HG02840 (cell line): ENCODE results near the gene ZBTB7C.

Source experiments
- ATAC-seq: cut with Tn5 transposase; IDR thresholded peaks from one replicate; pipeline ENCODE4 v1.9.1; 2021; ENCODE audit warnings: mild to moderate bottlenecking, moderate library complexity, moderate number of reproducible peaks; ENCODE audit not compliant: unreplicated experiment, low FRiP score

Gene ZBTB7C

GRCh38 chr18:48034651-48035555 lies 374.3 kb downstream of the ZBTB7C start:
- no peak for ATAC-seq

- ATAC-seq, result no peak
Observed at GRCh38 chr18:48033790-48034650, 375.2 kb downstream of the ZBTB7C start.

DNA sequence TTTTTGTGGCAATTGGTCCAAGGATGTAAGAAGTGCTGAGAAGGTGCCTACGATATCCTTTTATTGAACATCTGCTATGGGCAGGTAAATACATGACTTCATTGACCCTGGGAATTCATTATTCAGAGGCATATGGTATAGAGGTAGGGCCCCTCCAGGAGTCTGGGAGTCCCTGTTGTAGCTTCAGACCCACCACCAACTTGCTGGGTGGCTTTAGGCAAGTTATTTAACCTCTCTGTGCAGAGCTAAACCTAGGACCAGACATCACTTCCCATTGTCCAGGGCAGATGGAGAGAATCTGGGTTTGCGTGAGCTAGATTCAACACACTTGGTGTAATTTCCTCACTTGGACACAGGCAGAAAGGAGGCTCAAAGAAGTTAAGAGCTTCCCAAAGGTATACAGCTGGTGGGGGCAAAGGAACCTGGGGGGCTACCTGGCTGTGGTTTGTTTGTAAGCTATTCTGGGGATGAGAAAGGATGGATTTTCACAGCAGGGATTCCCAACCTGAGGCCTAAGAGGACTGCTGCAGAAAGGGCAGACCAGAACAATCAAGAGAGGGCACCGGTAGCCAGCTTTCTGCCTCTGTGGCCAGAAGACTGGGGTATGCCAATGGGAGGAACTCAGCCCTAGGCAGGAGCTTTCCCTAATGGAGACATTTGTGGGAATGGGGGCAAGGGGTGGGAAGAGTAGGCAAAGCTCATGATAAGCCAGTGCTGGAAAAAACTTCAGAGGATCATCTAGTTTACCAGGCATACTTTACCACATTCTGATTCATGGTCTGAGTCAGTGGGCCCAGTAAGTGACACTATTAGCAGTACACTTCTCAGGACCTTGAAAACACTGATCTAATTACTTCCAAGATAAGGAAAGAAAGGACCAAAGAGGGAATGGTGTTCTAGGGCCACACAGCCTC lies 376.1 kb downstream of the ZBTB7C start:
- ATAC-seq, result no peak

GRCh38 chr18:48031641-48032040 lies 377.5 kb downstream of the ZBTB7C start:
- ATAC-seq, result no peak

DNA sequence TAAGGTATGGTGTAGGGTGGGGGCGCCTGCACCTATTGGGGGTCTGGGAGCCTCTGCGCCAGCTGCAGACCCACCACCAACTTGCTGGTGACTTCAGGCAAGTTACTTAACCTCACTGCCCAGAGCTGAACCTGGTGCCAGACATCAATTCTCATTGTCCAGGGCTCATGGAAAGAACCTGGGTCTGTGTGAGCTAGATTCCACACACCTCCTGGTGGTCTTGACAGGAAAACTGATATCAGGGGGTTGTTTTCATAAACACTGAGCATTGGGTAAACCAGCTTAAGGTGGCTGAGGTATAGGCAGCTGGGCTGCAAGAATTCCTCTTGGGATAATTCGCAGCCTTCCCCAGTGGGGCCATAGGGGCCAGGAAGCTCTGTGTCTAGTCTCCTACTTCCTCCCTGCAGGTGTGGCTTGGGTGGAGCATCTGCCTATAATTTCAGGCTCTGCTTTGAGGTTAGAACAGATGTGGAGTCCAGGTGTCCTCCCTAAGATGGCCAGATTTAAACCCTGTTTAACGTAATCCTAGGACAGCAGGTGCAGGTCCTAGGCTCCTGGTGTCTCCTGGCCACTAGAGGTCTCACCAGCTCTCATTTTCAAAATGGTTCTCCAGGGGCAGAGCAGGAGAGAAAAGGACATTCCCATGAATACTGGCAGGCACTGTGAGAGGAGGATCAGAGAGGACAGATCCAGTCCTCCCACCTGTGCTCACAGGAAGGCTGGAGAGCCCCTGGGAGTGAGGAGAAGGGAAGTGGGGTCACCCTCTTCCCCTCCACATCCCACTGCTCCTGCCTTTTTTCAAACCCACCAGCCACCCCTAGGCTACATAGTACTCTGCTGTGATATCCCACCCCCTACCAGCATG lies 378.3 kb downstream of the ZBTB7C start:
- no peak for ATAC-seq

DNA sequence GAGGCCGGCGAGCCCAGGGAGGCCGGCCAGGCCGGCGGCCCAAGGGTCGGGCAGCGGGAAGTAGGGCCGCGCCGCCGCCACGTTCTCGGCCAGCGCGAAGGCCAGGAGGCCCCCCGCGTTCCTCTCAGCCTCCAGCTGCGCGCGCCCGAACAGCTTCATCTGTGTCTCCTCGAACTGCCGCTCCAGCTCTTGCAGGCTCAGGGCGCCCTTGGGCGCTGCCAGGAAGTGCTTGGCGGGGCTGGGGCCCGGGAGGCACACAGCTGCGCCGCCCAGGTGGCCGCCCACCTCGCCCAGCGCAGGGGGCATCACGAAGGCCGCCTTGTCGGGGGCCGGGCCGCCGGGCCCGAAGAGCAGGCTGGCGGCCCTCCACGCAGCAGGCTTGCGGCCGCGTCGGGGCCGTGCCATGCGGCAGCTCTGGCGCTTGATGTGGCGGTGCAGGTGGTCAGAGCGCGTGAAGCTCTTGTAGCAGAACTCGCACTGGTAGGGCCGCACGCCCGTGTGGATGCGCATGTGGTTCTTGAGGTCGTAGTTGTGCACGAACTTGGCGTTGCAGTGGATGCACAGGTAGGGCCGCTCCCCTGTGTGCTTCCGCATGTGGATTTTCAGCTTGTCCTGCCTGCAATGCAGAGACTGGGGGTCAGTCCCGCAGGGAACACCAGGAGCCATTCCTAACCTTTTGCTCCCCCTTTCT lies 379.7 kb downstream of the ZBTB7C start:
- ATAC-seq, result no peak

GRCh38 chr18:48028696-48029095 lies 380.5 kb downstream of the ZBTB7C start:
- no peak for ATAC-seq

DNA sequence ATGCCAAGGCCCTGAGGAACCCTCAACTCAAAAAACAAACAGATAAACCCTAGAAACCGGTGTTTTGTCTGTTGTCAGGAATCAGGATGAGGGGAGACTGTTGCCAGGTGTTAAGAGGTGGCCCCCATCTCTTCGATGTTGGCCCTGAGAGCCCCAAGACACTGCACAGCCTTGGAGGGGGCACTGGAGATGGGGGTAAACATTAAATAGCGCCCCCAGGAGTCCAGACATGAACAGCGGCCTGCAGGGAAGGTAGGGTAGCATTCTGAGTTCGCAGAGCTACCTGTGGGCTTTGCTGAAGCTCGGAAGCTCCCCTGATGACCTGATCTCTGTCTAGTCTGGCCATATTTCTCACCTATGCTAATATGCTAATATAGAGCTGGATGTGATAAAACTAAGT lies 381.1 kb downstream of the ZBTB7C start:
- ATAC-seq, result no peak

DNA sequence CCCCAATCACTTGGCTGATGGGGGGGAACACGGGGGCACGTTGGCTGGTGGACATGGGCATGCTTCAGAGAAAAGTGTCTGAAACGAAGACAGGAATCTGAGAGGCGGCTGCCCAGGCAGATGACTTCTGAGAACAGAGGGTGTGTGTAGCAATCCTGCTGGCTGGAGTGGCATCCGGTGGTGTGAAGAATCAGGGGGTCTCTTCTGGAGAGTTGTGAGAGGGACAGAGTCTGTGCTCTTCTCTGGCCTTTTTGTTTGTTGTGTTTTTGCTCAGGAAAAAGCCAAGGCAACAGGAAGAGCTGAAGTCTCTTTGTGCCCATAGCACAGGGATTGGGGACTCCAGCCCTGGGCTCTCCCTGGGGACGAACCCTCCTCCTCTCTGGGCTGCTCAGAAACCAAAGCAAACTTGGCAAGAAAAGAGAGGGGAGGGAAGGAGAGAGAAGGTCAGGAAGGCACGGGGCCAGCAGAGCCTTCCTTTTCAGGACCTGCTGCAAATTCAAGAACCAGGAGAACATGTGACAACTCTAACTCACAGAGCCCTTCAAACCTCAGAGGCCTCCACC lies 381.7 kb downstream of the ZBTB7C start:
- ATAC-seq, result no peak

DNA sequence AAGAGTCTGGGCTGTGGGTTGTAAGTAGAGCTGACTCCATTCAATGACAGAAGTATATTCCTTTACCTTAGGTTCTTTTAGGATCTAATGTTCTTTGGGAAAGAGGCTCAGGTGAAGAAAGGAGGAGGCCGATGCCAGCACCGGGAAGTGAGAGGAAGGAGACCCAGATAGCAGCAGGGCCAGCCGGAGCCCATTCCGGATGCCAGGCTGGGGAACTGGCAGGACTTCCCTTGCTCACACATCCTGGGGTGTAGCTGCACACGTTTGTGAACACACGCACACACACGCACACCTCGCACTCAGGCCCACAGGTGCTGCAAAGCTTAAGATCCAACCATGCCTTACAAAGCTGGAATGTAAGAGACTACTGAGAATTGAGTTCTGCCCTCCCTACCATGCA lies 383.0 kb downstream of the ZBTB7C start:
- ATAC-seq, result no peak

GRCh38 chr18:48024881-48025660 lies 384.1 kb downstream of the ZBTB7C start:
- ATAC-seq, result no peak

DNA sequence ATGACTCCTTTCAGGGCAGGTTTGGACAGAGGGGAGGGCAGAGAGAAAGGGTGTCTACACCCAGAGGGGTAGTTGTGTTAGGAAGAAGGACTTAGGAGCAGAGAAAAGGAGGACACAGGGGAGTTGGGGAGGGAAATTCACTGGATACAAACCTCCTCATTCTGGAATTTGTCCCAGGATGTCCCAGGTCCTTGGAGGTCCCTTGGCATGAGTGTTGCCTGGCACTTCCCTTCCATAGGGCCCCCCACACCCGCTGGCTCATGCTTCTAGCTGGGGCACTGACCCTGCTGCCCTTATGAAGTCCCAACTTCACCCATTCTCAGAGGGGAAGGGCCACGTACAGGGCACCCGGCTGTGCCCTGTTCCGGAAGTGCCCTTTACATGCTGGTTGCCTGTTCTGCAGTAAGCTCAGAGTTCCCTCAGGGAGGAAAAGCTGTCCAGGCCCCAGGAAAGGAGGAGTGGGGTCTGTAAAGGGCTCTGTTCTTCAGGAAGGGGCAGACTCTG lies 385.1 kb downstream of the ZBTB7C start:
- no peak for ATAC-seq

- ATAC-seq, result no peak
Observed at GRCh38 chr18:48023334-48024008, 385.7 kb downstream of the ZBTB7C start.

GRCh38 chr18:48022531-48023329 lies 386.5 kb downstream of the ZBTB7C start:
- no peak for ATAC-seq

- ATAC-seq, result no peak
Observed at GRCh38 chr18:48022021-48022420, 387.2 kb downstream of the ZBTB7C start.

DNA sequence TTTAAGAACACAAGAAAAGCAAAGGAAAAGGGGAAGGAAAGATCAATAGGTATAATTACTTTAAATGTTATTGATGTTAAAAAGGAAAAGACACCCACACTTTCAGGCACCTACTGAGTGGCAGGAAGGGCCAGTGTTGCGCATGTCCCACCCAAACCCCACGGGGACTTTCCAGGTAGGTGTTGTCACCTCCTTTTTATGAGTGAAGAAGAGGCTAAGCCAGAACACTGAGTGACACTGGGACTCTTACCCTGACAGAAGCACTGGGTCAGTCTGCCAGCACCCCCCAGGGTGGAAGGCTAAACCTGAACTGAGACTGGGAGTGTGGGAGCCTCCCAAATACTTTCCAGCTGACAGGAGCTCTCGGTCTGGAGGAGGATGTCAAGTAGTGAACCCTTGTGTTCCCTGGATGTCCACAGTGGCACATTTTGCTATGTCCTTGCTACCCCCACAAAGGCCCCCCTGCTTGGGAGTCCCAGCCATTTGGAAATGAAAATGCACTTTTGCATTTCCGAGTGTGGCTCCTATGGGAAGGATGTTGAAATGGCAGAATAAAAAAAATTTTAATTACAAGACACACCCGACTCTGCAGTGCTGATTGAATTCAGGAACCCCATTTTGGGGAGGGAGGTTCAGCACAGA lies 387.8 kb downstream of the ZBTB7C start:
- ATAC-seq, result no peak
